ENCODE measurements around the gene TBC1D23. TPM values are rescaled to one million over a fixed set of nuclear protein-coding genes. Genes with fewer than 3 reads are reported as not detected.
A peak's percentile ranks its signal among the peaks of the same experiment; 100 is the strongest.

TBC1D23 gene
- polyA plus RNA-seq (2013, experiment 1 of 2), result 13.4 TPM
- 14.1 TPM for polyA plus RNA-seq (2013, experiment 2 of 2)

- Histone ChIP-seq H3K4me2 (ENCODE audit: insufficient read depth, low read length, poor library complexity, severe bottlenecking) (peak within 1 kb of the TSS; percentile 82), H3K14ac (ENCODE audit: low read length) (no peak within 1 kb of the TSS), H3K4ac (ENCODE audit: low read length) (no peak within 1 kb of the TSS), H2BK12ac (ENCODE audit: low read length) (no peak within 1 kb of the TSS), H2BK120ac (ENCODE audit: low read depth, low read length) (no peak within 1 kb of the TSS), H3K79me1 (ENCODE audit: low read depth, low read length) (peaks cover 3% of the 10 kb centered on the region), H3K4me3 (ENCODE audit: low read length in 2 of 2) (peak within 1 kb of the TSS; percentile 86 to 95), H3K27ac (replicated peaks; ENCODE audit: low read length) (peak within 1 kb of the TSS; percentile 37), H2BK15ac (ENCODE audit: low read length) (no peak within 1 kb of the TSS), H3K9ac (ENCODE audit: low read depth, low read length, poor library complexity) (peak within 1 kb of the TSS; percentile 71), H2AFZ (ENCODE audit: low read length) (peak within 1 kb of the TSS; percentile 94), H3K23ac (ENCODE audit: low read depth, low read length, poor library complexity) (peak within 1 kb of the TSS; percentile 86), H2AK5ac (ENCODE audit: low read depth, low read length) (no peak within 1 kb of the TSS), H2BK5ac (ENCODE audit: low read length) (no peak within 1 kb of the TSS), H3K18ac (ENCODE audit: low read length) (peak within 1 kb of the TSS; percentile 81), H3K9me3 (replicated peaks in 1 of 2; ENCODE audit: control insufficient read depth in 2 of 2, insufficient read depth in 1 of 2, low read depth in 1 of 2, low read length in 2 of 2) (no peaks in the 10 kb centered on the region), H4K8ac (ENCODE audit: low read depth, low read length) (no peak within 1 kb of the TSS), H3K27me3 (ENCODE audit: control insufficient read depth in 3 of 3, insufficient read depth in 3 of 3, low read depth in 1 of 3, low read length in 3 of 3) (no peaks in the 10 kb centered on the region), H3K36me3 (replicated peaks in 1 of 2; ENCODE audit: control insufficient read depth in 2 of 2, insufficient read depth in 2 of 2, low read length in 2 of 2) (no peaks in the 10 kb centered on the region), H3K4me1 (ENCODE audit: control insufficient read depth in 2 of 2, insufficient read depth in 1 of 2, low read depth in 1 of 2, low read length in 2 of 2) (peaks cover 6 to 8% of the 10 kb centered on the region in 2 donors), H4K91ac (ENCODE audit: low read depth, low read length, poor library complexity) (no peak within 1 kb of the TSS)
- DNase-seq (ENCODE audit: low spot score), result peak; percentile 96
- WGBS, 2 donors (ENCODE audit: extremely low coverage in 2 of 2, insufficient read length in 2 of 2, insufficient replicate concordance in 1 of 2), result no CpG with 5 or more reads among the region's 49 CpGs
Measured at GRCh38 chr3:100260685-100261484, at the start of gene TBC1D23. Gene TBC1D23 (plus strand): TSS chr3:100260992. CDS start chr3:100261019, 27 bp downstream.

- H3K27me3 ChIP-seq (ENCODE audit: control insufficient read depth in 3 of 3, insufficient read depth in 3 of 3, low read depth in 1 of 3, low read length in 3 of 3), result no peaks in the 10 kb centered on the region
- no peak overlapping the region for H3K14ac ChIP-seq (ENCODE audit: low read length)
- no peak overlapping the region for H4K8ac ChIP-seq (ENCODE audit: low read depth, low read length)
- H3K27ac ChIP-seq (replicated peaks; ENCODE audit: low read length), result no peak overlapping the region
- H3K4me3 ChIP-seq (ENCODE audit: low read length in 2 of 2), result no peak overlapping the region
- no peaks in the 10 kb centered on the region for H3K36me3 ChIP-seq (replicated peaks in 1 of 2; ENCODE audit: control insufficient read depth in 2 of 2, insufficient read depth in 2 of 2, low read length in 2 of 2)
- no peak overlapping the region for H2AK5ac ChIP-seq (ENCODE audit: low read depth, low read length)
- DNase-seq (ENCODE audit: low spot score), result no peak
- H2BK12ac ChIP-seq (ENCODE audit: low read length), result no peak overlapping the region
- H3K9me3 ChIP-seq (replicated peaks in 1 of 2; ENCODE audit: control insufficient read depth in 2 of 2, insufficient read depth in 1 of 2, low read depth in 1 of 2, low read length in 2 of 2), result peaks cover 0 to 1% of the 10 kb centered on the region in 2 donors
- WGBS, 2 donors (ENCODE audit: extremely low coverage in 2 of 2, insufficient read length in 2 of 2, insufficient replicate concordance in 1 of 2), result no CpG with 5 or more reads among the region's 7 CpGs
- no peak overlapping the region for H2BK15ac ChIP-seq (ENCODE audit: low read length)
- H3K79me1 ChIP-seq (ENCODE audit: low read depth, low read length), result no peaks in the 10 kb centered on the region
- no peak overlapping the region for H2BK5ac ChIP-seq (ENCODE audit: low read length)
- H2BK120ac ChIP-seq (ENCODE audit: low read depth, low read length), result no peak overlapping the region
- H3K18ac ChIP-seq (ENCODE audit: low read length), result no peak overlapping the region
- no peak overlapping the region for H3K23ac ChIP-seq (ENCODE audit: low read depth, low read length, poor library complexity)
- H3K4ac ChIP-seq (ENCODE audit: low read length), result no peak overlapping the region
- H3K4me1 ChIP-seq (ENCODE audit: control insufficient read depth in 2 of 2, insufficient read depth in 1 of 2, low read depth in 1 of 2, low read length in 2 of 2), result peaks cover 5 to 30% of the 10 kb centered on the region in 2 donors
- H3K9ac ChIP-seq (ENCODE audit: low read depth, low read length, poor library complexity), result no peak overlapping the region
- no peak overlapping the region for H2AFZ ChIP-seq (ENCODE audit: low read length)
- H4K91ac ChIP-seq (ENCODE audit: low read depth, low read length, poor library complexity), result no peak overlapping the region
- no peak overlapping the region for H3K4me2 ChIP-seq (ENCODE audit: insufficient read depth, low read length, poor library complexity, severe bottlenecking)
Measured at GRCh38 chr3:100213891-100214573, 46.8 kb upstream of the TBC1D23 start.

- Histone ChIP-seq H3K18ac (ENCODE audit: low read length) (no peak overlapping the region), H2BK15ac (ENCODE audit: low read length) (no peak overlapping the region), H3K14ac (ENCODE audit: low read length) (no peak overlapping the region), H3K79me1 (ENCODE audit: low read depth, low read length) (no peaks in the 10 kb centered on the region), H3K36me3 (replicated peaks in 1 of 2; ENCODE audit: control insufficient read depth in 2 of 2, insufficient read depth in 2 of 2, low read length in 2 of 2) (no peaks in the 10 kb centered on the region), H3K9ac (ENCODE audit: low read depth, low read length, poor library complexity) (no peak overlapping the region), H2BK120ac (ENCODE audit: low read depth, low read length) (no peak overlapping the region), H2BK5ac (ENCODE audit: low read length) (no peak overlapping the region), H4K8ac (ENCODE audit: low read depth, low read length) (no peak overlapping the region), H3K9me3 (replicated peaks in 1 of 2; ENCODE audit: control insufficient read depth in 2 of 2, insufficient read depth in 1 of 2, low read depth in 1 of 2, low read length in 2 of 2) (peaks cover 0 to 6% of the 10 kb centered on the region in 2 donors), H4K91ac (ENCODE audit: low read depth, low read length, poor library complexity) (no peak overlapping the region), H3K4me2 (ENCODE audit: insufficient read depth, low read length, poor library complexity, severe bottlenecking) (no peak overlapping the region), H3K23ac (ENCODE audit: low read depth, low read length, poor library complexity) (no peak overlapping the region), H2AFZ (ENCODE audit: low read length) (no peak overlapping the region), H3K4ac (ENCODE audit: low read length) (no peak overlapping the region), H3K27ac (replicated peaks; ENCODE audit: low read length) (no peak overlapping the region), H3K27me3 (ENCODE audit: control insufficient read depth in 3 of 3, insufficient read depth in 3 of 3, low read depth in 1 of 3, low read length in 3 of 3) (no peaks in the 10 kb centered on the region), H3K4me1 (ENCODE audit: control insufficient read depth in 2 of 2, insufficient read depth in 1 of 2, low read depth in 1 of 2, low read length in 2 of 2) (peaks cover 5 to 26% of the 10 kb centered on the region in 2 donors), H2BK12ac (ENCODE audit: low read length) (no peak overlapping the region), H2AK5ac (ENCODE audit: low read depth, low read length) (no peak overlapping the region), H3K4me3 (ENCODE audit: low read length in 2 of 2) (no peak overlapping the region)
- no peak for DNase-seq (ENCODE audit: low spot score)
- WGBS, 2 donors (ENCODE audit: extremely low coverage in 2 of 2, insufficient read length in 2 of 2, insufficient replicate concordance in 1 of 2), result no CpG with 5 or more reads among the region's 5 CpGs
Measured at GRCh38 chr3:100214574-100214964, 46.2 kb upstream of the TBC1D23 start.

GRCh38 chr3:100216713-100217112, 44.1 kb upstream of the TBC1D23 start:
- Histone ChIP-seq H2AFZ (ENCODE audit: low read length) (no peak overlapping the region), H4K8ac (ENCODE audit: low read depth, low read length) (no peak overlapping the region), H2AK5ac (ENCODE audit: low read depth, low read length) (no peak overlapping the region), H3K4ac (ENCODE audit: low read length) (no peak overlapping the region), H3K79me1 (ENCODE audit: low read depth, low read length) (no peaks in the 10 kb centered on the region), H4K91ac (ENCODE audit: low read depth, low read length, poor library complexity) (no peak overlapping the region), H3K9ac (ENCODE audit: low read depth, low read length, poor library complexity) (no peak overlapping the region), H3K18ac (ENCODE audit: low read length) (no peak overlapping the region), H3K27me3 (ENCODE audit: control insufficient read depth in 3 of 3, insufficient read depth in 3 of 3, low read depth in 1 of 3, low read length in 3 of 3) (no peaks in the 10 kb centered on the region), H2BK5ac (ENCODE audit: low read length) (no peak overlapping the region), H3K23ac (ENCODE audit: low read depth, low read length, poor library complexity) (no peak overlapping the region), H3K36me3 (replicated peaks in 1 of 2; ENCODE audit: control insufficient read depth in 2 of 2, insufficient read depth in 2 of 2, low read length in 2 of 2) (no peaks in the 10 kb centered on the region), H3K4me1 (ENCODE audit: control insufficient read depth in 2 of 2, insufficient read depth in 1 of 2, low read depth in 1 of 2, low read length in 2 of 2) (peaks cover 0 to 10% of the 10 kb centered on the region in 2 donors), H3K9me3 (replicated peaks in 1 of 2; ENCODE audit: control insufficient read depth in 2 of 2, insufficient read depth in 1 of 2, low read depth in 1 of 2, low read length in 2 of 2) (peaks cover 0 to 13% of the 10 kb centered on the region in 2 donors), H2BK12ac (ENCODE audit: low read length) (no peak overlapping the region), H2BK15ac (ENCODE audit: low read length) (no peak overlapping the region), H3K14ac (ENCODE audit: low read length) (no peak overlapping the region), H3K4me2 (ENCODE audit: insufficient read depth, low read length, poor library complexity, severe bottlenecking) (no peak overlapping the region), H3K27ac (replicated peaks; ENCODE audit: low read length) (no peak overlapping the region), H3K4me3 (ENCODE audit: low read length in 2 of 2) (no peak overlapping the region), H2BK120ac (ENCODE audit: low read depth, low read length) (no peak overlapping the region)
- DNase-seq (ENCODE audit: low spot score), result no peak
- WGBS, 2 donors (ENCODE audit: extremely low coverage in 2 of 2, insufficient read length in 2 of 2, insufficient replicate concordance in 1 of 2), result no CpG with 5 or more reads among the region's 1 CpG
